Smooth muscle cell of the brain vasculature (primary cell): Measurements from ENCODE around the gene NFATC4.
"Not testable (repeated sequence)": the region's sequence is repeated elsewhere in the genome, so short reads cannot be mapped to it uniquely, and the experiment has no call there.

Source experiments
- DNase-seq: peaks from one replicate; pipeline ENCODE4 v3.0.0-alpha.2; 2012; ENCODE audit warnings: low read depth, low spot score

The NFATC4 gene

DNA sequence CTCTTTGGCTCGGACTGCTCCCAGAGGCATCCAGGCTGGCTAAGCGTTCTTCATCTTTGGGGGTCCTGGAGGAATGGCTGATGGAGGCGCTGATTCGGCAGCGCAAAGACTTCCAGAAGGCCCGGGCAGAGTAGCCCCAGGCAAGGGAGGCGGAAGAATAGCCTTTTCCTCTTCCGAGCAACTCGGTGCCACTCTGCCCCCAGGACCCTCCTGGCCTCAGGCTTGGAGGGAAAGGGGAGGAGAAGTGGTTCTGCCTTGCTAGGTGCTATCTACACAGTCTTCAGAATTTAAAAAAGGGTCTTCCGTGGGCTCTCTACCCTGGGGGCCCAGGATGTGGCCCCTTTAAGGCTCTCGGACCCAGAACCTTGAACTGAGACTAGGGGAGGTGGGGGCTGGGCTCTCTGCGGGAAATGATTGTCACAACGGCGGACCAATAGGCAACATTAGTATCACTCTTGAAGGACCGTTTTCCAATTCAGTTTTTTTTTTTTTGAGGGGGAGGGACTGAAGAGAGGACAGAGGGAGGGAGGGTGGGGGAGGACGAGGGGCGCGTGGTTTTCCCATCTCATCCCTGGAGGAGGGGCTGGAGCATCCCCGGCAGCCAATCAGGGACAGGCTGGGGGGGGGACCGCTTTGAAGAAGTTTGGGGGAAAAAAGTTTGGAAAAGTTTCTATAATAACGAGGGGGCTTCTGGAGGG lies at the start of gene NFATC4:
Gene NFATC4, plus strand, starts transcription at position 671 of the 698 bp plus-strand sequence. CDS start 157 bp downstream, outside the sequence.
- peak; percentile 76 for DNase-seq

- DNase-seq = no peak
Measured at GRCh38 chr14:24321212-24321975, 46.6 kb upstream of the NFATC4 start.

GRCh38 chr14:24322672-24323071 lies 45.3 kb upstream of the NFATC4 start:
- DNase-seq = no peak

- DNase-seq = no peak
Measured at GRCh38 chr14:24323341-24323740, 44.6 kb upstream of the NFATC4 start.

- DNase-seq = no peak
Measured at GRCh38 chr14:24324024-24324423, 44.0 kb upstream of the NFATC4 start.

- no peak for DNase-seq
Measured at GRCh38 chr14:24325041-24325530, 42.9 kb upstream of the NFATC4 start.

DNA sequence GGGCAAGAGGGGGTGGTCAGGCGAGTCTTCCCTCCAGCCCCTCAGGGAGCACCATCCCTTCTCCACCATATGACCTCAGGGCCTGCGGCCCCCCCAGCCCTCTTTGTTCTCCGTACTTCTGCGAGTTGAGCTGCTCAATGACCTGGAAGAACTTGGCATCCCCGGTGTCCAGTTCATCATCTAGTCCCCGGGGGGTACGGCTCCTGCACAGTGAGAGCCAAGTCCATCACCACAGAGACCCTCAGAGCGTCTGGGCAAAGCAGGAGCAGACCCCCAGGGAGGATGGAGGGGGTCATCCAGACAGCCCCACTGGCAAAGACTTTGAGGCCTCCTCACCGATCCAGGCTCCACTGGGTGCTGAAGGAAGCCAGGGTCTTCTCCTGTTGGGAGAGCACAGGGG lies 42.0 kb upstream of the NFATC4 start:
- no peak for DNase-seq

DNA sequence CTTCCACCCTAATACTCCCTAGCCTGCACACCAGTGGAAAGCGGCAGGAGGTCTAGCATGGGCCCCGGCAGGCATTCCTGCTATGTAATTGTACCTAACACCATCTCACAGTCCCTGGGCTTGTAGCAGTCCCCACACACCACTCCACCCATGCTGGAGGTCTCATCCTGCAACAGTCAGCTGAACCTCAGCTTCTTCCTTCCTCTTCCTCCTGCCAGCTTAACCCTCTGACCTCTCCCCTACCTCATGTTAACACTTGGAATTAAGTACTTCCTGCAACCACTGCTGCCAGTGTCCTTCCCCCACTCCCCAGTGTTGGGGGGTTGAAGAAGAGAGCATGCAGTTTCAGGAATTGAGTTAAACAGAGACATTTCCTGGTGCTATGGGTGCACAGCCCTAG lies 40.7 kb upstream of the NFATC4 start:
- no peak for DNase-seq

DNA sequence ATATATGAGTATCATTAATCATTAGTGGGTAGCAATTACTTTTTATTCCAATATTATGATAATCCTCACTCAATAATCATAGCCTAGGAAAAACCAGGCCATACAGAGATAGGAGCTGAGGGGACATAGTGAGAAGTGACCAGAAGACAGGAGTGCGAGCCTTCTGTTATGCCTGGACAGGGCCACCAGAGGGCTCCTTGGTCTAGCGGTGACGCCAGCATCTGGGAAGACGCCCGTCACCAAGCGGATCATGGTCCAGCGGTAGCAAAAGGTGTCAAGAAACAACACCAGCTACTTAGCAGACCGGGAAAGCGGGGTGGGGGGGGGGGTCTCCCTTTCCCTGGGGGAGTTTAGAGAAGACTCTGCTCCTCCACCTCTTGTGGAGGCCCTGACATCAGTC lies 40.1 kb upstream of the NFATC4 start:
- DNase-seq = not testable (repeated sequence)

- DNase-seq = no peak
Measured at GRCh38 chr14:24329073-24329663, 38.8 kb upstream of the NFATC4 start.

DNA sequence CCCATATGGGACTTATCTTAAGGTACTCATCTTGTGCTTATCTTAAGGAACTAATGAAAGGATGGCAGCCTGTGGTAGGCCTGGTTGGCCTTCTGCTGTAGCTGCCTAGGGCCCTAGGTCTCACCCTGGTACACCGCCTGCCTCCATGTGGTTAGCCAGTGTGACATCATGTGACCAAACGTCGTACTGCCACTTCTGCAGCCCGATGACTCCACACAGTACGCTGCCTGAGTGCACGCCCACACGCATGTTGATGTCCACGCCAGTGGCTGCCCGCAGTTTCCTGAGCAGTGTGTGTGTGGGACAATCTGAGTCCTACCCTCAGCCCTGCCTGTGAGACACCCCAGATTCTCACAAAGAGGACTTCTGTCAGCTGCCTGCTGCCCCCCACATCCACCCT lies 38.2 kb upstream of the NFATC4 start:
- no peak for DNase-seq

DNA sequence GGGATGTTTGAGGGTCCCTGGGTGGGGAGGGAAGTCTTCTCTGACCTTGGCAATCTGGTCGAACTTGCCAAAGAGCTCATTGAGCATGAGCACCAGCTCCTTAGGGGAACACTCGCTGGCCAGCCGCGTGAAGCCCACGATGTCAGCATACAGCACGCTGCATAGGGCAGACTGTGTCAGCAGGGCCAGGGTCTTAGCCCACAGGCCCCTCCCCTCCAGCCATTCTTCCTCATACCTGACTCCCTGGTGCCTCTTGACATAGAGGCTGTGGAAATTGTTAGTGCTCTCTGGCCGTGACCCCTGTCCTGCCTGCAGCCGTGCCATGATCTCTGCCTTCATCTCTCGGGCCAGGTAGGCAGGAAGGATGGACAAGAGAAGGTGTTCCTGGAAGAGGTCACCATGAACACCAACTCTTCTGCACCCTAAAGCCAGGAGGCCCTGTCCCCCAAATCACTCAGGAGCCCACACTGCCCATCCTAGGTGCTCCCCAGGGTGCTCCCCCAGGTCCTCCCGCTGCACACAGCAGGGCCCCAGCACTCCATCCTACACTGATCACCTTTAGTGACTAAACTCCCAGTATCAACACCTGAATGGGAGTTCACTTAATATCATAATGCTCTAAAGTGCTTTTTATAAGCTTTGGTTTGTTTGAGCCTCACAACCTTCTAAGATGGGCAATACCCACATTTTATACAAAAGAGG lies 36.9 kb upstream of the NFATC4 start:
- DNase-seq = no peak

DNA sequence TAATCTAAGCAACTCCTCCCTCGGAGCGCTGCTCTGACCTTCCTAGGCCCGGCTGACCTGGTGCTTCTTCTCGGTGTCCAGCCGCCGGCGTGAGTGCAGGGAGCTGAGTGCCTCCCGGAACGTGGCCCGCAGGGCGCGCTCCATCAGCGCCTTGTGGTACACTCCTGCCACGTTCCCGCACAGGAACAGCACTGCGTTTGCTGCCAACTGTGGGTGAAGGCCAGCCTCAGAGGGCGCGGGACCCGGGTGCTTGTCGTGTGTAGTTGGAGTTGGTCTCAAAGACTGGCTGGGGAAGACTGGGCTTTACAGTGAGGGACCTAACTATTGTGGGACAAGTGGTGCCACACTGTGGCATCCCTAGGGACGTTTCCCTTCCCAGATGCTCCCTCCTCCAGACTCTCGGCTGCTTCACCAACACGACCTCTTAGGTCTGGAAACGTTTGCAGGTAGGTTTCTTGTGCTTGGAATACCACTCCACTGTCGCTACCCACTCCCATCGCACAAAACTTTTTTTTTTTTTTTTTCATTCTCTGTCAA lies 36.2 kb upstream of the NFATC4 start:
- no peak for DNase-seq

DNA sequence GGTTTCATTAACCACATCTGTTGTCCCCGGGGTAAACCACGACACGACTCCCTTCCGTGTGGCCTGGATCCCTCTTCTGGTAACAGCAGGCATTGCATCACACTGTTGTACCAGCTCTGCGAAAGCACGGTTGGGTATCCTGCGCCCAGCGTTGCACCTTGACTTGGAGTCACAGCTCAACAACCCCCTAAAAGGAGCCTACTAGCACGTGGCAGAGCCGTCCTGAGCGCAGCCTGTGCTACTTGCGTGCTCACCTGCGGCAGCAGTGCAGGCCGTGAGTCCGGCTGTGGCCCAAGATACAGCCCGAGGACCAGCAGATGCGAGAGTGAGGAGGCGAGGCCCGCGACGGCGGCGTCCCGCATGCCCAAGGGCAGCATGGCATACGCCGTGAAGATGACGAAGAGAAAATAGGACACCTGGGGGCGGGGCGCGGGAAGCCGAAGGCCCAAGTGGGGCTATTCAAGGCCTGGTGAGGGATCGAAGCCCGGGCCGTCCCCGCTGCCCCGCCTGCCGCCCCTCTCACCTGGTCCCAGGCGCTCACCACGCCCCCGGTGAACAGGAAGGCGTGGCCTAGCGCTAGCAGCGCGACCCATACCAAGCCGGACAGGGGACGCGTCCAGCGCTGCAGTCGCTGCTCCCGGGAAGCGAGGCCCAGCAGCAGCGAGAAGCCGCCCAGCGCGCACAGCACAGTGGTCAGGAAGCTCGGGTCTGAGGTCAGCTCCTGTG lies 35.6 kb upstream of the NFATC4 start:
- DNase-seq = no peak

DNA sequence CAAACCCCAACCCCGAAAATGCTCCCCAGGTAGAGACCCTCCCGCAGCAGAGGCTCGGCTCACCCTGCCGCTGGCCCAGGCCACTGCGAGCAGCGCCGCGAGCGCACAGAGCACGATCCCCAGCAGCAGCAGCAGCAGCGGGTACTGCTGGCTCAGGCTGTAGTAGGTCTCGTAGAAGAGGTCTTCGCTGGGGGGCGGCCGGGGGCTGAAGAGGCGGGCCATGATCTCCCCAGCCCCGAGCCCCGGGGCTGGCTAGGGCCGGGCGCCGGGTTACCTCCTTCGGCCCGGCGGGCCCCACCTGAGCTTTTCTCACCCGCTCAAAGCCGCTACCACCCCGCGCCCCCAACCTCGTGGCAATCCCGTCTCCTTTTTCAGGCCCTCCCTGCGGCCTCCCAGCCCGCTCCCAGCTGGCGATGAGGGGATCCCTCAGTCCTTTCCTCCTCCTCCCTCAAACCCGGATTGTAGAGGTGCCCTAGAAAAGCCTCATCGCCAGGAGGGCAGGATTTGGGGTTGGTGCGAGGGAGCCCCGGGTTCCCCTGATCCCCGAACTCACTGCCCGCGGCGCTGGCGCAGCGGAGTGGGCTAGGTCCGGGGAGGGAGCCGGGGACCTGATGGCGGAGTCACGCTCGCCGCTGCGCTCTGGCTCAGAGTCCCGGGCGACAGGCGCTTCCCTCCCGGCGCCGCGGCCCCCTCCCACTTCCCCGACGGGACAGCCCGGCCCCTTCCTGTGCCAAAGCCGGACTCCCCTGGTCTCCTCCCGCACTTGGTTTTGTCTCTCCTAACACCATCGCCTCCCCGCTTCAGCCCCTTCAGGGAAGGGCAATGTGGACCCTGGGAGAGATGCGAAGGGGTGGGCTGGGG lies 33.3 kb upstream of the NFATC4 start, which contains the start of gene ADCY4:
Gene ADCY4, minus strand, starts transcription at position 641 of the 861 bp plus-strand sequence. Its CDS starts 419 bp downstream, at position 222.
- no peak for DNase-seq

- DNase-seq = no peak
Measured at GRCh38 chr14:24335461-24336171, 32.4 kb upstream of the NFATC4 start.

DNA sequence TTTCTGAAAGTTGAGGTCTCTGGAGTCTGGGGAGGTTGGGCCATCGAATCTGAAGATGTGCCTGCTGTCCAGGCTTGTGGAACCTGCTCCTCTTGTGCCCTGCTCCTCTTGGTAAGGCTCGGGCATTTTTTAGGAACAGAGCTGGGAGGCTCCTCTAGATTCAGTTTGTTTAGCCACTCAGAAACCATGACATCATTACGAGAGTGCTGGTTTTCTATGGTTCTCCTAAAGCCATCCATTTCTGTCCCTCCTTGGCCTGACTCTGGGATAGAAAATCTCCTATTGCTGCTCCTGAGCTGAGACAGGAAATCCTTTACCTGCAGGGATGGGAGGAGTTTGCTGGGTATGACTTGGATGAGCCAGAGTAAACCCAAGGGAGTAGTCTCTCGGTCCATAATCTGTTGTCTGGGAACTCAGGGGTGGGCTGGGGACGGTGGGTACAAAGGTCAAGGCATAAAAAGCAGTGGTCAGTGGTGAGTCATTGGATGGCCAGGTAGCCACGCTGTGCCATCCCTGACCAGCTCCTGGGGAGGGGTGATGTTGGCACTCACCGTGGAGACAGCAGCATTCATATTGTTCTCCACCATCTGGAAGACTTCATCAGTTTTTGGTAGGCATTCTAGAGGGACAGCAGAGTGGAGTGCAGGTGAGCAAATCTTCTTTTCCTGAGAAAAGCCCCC lies 30.7 kb upstream of the NFATC4 start:
- DNase-seq = no peak

DNA sequence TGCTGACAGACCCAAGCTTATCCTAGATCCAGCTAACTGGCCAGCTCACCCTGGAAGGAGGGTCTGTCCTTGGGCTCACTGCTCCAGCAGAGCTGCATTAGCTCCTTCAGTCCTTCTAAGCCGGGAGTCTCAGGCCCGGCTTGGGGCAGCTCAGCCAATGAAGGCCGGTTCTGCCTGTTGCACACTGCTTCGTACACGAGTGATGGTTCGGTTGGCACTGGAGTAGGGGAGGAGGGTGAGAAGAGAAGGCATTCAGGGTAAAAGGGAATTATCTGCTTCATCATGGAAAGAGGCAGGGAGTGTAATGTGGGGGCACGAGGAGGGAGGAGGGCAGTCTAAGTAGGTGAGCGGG lies 30.2 kb upstream of the NFATC4 start:
- DNase-seq = no peak

GRCh38 chr14:24338843-24339242 lies 29.1 kb upstream of the NFATC4 start:
- no peak for DNase-seq
